Naive thymus-derived CD4-positive, alpha-beta T cell (primary cell): ENCODE results near the gene AGL. TPM values are rescaled to one million over a fixed set of nuclear protein-coding genes. Genes with fewer than 3 reads are reported as not detected.

Experiments
- ATAC-seq: fragments of 150-1000 bp; cut with Tn5 transposase; 2 replicates; pipeline ENCODE4 v1.10.0; 2021; ENCODE audit warnings: mild to moderate bottlenecking, moderate library complexity
- CTCF ChIA-PET: fragments of 350-600 bp; sonication (Branson Sonifier 250); formaldehyde crosslinking; loops from one replicate; lab custom pipeline; 2021; ENCODE audit warnings: antibody characterized with exemption; lab: Charles Lee
- POLR2A ChIA-PET: fragments of 350-600 bp; sonication (Branson Sonifier 250); formaldehyde crosslinking; loops from one replicate; lab custom pipeline; 2021; ENCODE audit warnings: antibody characterized with exemption, inconsistent platforms; lab: Charles Lee
- DNase-seq, 9 donors: peaks; one replicate each; pipeline versions ENCODE4 v3.0.0 to v3.0.0-alpha.2; 2020 to 2022; ENCODE audit warnings: mixed read lengths in 1 of 9
- H3K27ac ChIP-seq: one replicate; pipeline ENCODE4 v1.7.0; 2013; ENCODE audit warnings: mild to moderate bottlenecking, low read depth, low read length, moderate library complexity
- H3K27me3 ChIP-seq, 2 donors: one replicate each; pipeline ENCODE4 v1.7.0; 2013; ENCODE audit warnings: low read length in 2 of 2, mild to moderate bottlenecking in 2 of 2, moderate library complexity in 2 of 2; ENCODE audit not compliant: control insufficient read depth in 2 of 2, insufficient read depth in 2 of 2
- H3K36me3 ChIP-seq, 3 experiments: 1 replicate in 2 of 3; 2 replicates in 1 of 3; pipeline ENCODE4 v1.7.0; 2013; ENCODE audit warnings: low read length in 3 of 3, mild to moderate bottlenecking in 3 of 3, moderate library complexity in 1 of 3; ENCODE audit not compliant: insufficient read depth in 3 of 3, control insufficient read depth in 2 of 3
- H3K4me1 ChIP-seq, 2 donors: one replicate each; pipeline ENCODE4 v1.7.0; 2013; ENCODE audit warnings: low read length in 2 of 2, mild to moderate bottlenecking in 2 of 2, moderate library complexity in 1 of 2; ENCODE audit not compliant: control insufficient read depth in 2 of 2, insufficient read depth in 2 of 2
- H3K4me3 ChIP-seq: 2 replicates; pipeline ENCODE4 v1.7.0; 2013; ENCODE audit warnings: mild to moderate bottlenecking, low read length
- H3K9me3 ChIP-seq, 3 experiments: 1 replicate in 2 of 3; 2 replicates in 1 of 3; pipeline ENCODE4 v1.7.0; 2013; ENCODE audit warnings: low read length in 3 of 3; ENCODE audit not compliant: control insufficient read depth in 2 of 3
- H3K27ac Mint-ChIP-seq, 9 donors: one replicate each; pipeline ENCODE4 v1.8.0; 2020 to 2022; ENCODE audit warnings: mixed read lengths in 9 of 9, mild to moderate bottlenecking in 8 of 9, moderate library complexity in 5 of 9, inconsistent platforms in 2 of 9
- H3K27me3 Mint-ChIP-seq, 5 donors: one replicate each; pipeline ENCODE4 v1.8.0; 2021 to 2022; ENCODE audit warnings: mixed read lengths in 5 of 5, mild to moderate bottlenecking in 1 of 5
- H3K36me3 Mint-ChIP-seq, 5 donors: one replicate each; pipeline ENCODE4 v1.8.0; 2020 to 2022; ENCODE audit warnings: mixed read lengths in 5 of 5, mild to moderate bottlenecking in 3 of 5, inconsistent platforms in 1 of 5
- H3K4me1 Mint-ChIP-seq, 7 donors: one replicate each; pipeline ENCODE4 v1.8.0; 2020 to 2022; ENCODE audit warnings: mixed read lengths in 7 of 7, mild to moderate bottlenecking in 3 of 7, inconsistent platforms in 1 of 7
- H3K4me3 Mint-ChIP-seq, 10 donors: one replicate each; pipeline ENCODE4 v1.8.0; 2020 to 2022; ENCODE audit warnings: mild to moderate bottlenecking in 10 of 10, mixed read lengths in 10 of 10, moderate library complexity in 6 of 10, inconsistent platforms in 2 of 10
- H3K9me3 Mint-ChIP-seq, 11 donors: one replicate each; pipeline ENCODE4 v1.8.0; 2020 to 2022; ENCODE audit warnings: mixed read lengths in 11 of 11, mild to moderate bottlenecking in 4 of 11, inconsistent platforms in 1 of 11, moderate library complexity in 1 of 11
- intact Hi-C, 2 donors: fragments of 100-400 bp; cut with micrococcal nuclease; formaldehyde crosslinking; loops; one replicate each; pipeline ENCODE4 v1.15.1; 2023
- polyA plus RNA-seq, 2 donors: library from polyadenylated mRNA; unstranded; fragments of 300-500 nt; fragmentation: Illumina TruSeq; gene quantifications; one replicate each; pipeline ENCODE4 v1.2.3, GENCODE V29; 2021
- total RNA-seq, 6 experiments: library from RNA in 5 of 6; stranded (reverse) in 5 of 6; gene quantifications; 1 replicate in 5 of 6; 2 replicates in 1 of 6; pipeline ENCODE4 v1.2.3 and lab custom pipeline; 2021 to 2026

Gene AGL
- total and polyA plus RNA-seq, 7 experiments from 2014 or later, result 10.8 to 20.1 (median 12.5) TPM

DNA sequence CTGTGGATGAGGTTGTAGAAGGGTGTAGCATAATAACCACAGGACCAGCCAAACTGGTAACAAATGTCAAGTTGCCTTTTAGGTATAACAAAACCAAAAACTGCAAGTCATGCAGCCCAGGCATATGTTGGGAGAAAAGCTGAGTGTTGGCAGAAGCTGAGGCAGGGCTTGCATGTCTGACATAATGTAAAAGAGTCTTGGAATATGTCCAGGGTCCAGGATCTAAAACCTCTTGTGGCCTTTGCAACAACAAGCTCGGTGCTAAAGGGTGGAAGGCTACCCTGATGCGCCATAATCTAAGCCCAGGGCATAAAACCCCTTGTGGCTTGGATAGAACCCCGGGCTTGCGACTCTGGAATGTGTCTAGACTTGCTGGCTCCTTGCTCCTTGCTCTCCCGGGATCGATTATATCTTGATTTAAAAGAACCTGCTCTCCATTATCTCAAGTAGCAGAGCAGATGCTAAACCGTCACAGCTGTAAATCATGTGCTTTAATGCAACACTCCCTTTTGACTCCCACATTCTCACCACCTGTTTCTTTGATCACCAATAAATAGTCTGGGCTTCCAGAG is 93.1 kb downstream of the AGL start:
- Histone ChIP-seq H3K27me3 (no peaks in the 10 kb centered on the region), H3K4me1 (no peaks in the 10 kb centered on the region), H3K36me3 (no peaks in the 10 kb centered on the region), H3K9me3 (no peaks in the 10 kb centered on the region), H3K27ac (no peak overlapping the region), H3K4me3 (no peak overlapping the region)
- H3K9me3 Mint-ChIP-seq, result no peaks in the 10 kb centered on the region
- ChIA-PET CTCF (interaction anchor here (0.7 kb wide), 1 partner anchor 41 kb away, joined by 3 read pairs; no protein-coding TSS in a partner anchor), POLR2A (no interaction called here)
- DNase-seq (no peak), ATAC-seq (no peak)
- intact Hi-C loops, result no loop called here
- H3K4me3 Mint-ChIP-seq, result no peak overlapping the region
- H3K4me1 Mint-ChIP-seq, result no peaks in the 10 kb centered on the region
- no peak overlapping the region for H3K27ac Mint-ChIP-seq
- no peaks in the 10 kb centered on the region for H3K36me3 Mint-ChIP-seq
- peaks cover 0 to 10% (median 0%) of the 10 kb centered on the region in 5 donors for H3K27me3 Mint-ChIP-seq

DNA sequence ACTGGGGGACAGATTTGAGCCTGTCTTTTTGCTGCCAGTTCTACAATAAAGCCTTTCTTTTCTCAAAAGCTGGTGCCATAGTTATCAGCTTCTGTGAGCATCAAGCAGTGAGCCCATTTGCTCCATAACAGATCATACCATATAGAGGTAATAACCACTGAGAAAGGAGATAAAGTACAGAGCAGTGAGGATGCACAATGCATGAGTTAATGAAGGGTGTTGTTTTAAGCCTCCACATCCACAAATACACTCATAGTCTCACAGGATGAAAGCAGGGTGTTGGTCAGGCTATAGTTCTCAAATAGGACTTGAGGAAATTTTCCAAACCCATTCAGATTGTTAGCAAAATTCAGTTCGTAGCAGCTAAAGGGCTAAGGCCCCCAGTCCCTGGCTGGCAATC is 94.0 kb downstream of the AGL start:
- H3K27me3 Mint-ChIP-seq, result peaks cover 0 to 9% (median 0%) of the 10 kb centered on the region in 5 donors
- H3K4me1 Mint-ChIP-seq, result no peaks in the 10 kb centered on the region
- DNase-seq (no peak), ATAC-seq (no peak)
- Histone ChIP-seq H3K9me3 (no peaks in the 10 kb centered on the region), H3K4me1 (no peaks in the 10 kb centered on the region), H3K4me3 (no peak overlapping the region), H3K27me3 (no peaks in the 10 kb centered on the region), H3K27ac (no peak overlapping the region), H3K36me3 (no peaks in the 10 kb centered on the region)
- intact Hi-C loops, result no loop called here
- POLR2A ChIA-PET, result no interaction called here
- CTCF ChIA-PET, result interaction anchor here (0.6 kb wide), 1 partner anchor 188 kb away, joined by 3 read pairs; no protein-coding TSS in a partner anchor
- no peaks in the 10 kb centered on the region for H3K9me3 Mint-ChIP-seq
- H3K36me3 Mint-ChIP-seq, result no peaks in the 10 kb centered on the region
- no peak overlapping the region for H3K27ac Mint-ChIP-seq
- H3K4me3 Mint-ChIP-seq, result no peak overlapping the region

DNA sequence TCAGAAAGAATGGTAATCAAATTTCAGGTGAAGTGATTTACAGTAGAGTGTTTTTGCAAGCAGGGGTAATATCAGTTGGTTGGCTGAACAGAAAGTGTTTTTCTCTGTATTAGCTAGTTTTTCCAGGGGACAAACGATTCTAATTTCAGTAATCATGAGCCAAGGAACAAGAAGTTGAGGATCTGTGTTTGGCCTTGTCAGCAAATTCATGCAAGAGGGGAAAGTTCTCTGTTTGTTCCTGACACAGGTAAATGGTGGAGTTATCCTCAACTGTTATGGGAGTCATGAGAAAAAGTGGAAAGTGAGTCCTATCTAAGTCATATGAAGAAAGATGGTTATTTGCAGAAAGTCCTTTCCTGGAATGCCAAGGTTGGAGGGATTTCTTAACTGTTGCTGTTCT is 95.0 kb downstream of the AGL start:
- Mint-ChIP-seq H3K4me3 (no peak overlapping the region), H3K27ac (peak overlapping the region in 1 of 9 donors; percentile 2), H3K36me3 (no peaks in the 10 kb centered on the region), H3K27me3 (peaks cover 0 to 9% (median 0%) of the 10 kb centered on the region in 5 donors), H3K4me1 (no peaks in the 10 kb centered on the region), H3K9me3 (no peaks in the 10 kb centered on the region)
- ChIA-PET POLR2A (no interaction called here), CTCF (no interaction called here)
- ATAC-seq, result no peak
- Histone ChIP-seq H3K36me3 (no peaks in the 10 kb centered on the region), H3K4me3 (no peak overlapping the region), H3K27ac (no peak overlapping the region), H3K27me3 (no peaks in the 10 kb centered on the region), H3K9me3 (no peaks in the 10 kb centered on the region), H3K4me1 (no peaks in the 10 kb centered on the region)
- intact Hi-C loops, result no loop called here
- DNase-seq, result no peak

DNA sequence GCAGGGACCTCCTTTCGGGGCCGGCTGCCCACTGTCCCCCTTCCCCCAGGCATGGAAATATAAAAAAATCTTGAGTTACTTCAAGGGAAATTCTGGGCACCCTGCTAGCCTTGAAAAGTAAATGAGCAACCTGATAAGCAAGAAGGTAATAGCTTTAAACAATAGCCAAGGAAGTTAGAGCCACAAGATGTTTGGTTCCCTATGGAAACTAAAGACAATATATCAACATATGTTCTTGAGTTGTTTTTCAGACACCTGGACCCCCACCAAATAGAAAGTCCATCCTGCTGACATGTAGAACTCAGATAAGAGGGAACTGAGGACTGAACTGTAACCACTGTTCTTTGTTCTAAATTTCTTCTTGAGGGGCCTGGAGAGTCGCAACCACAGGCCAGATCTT is 100.3 kb downstream of the AGL start:
- Mint-ChIP-seq H3K4me3 (no peak overlapping the region), H3K36me3 (no peaks in the 10 kb centered on the region), H3K27me3 (peaks cover 0 to 7% (median 0%) of the 10 kb centered on the region in 5 donors), H3K27ac (no peak overlapping the region), H3K4me1 (no peaks in the 10 kb centered on the region), H3K9me3 (no peaks in the 10 kb centered on the region)
- Histone ChIP-seq H3K27ac (no peak overlapping the region), H3K4me3 (no peak overlapping the region), H3K27me3 (no peaks in the 10 kb centered on the region), H3K36me3 (no peaks in the 10 kb centered on the region), H3K9me3 (no peaks in the 10 kb centered on the region), H3K4me1 (no peaks in the 10 kb centered on the region)
- ChIA-PET CTCF (no interaction called here), POLR2A (no interaction called here)
- DNase-seq (no peak), ATAC-seq (no peak)
- intact Hi-C loops, result no loop called here

DNA sequence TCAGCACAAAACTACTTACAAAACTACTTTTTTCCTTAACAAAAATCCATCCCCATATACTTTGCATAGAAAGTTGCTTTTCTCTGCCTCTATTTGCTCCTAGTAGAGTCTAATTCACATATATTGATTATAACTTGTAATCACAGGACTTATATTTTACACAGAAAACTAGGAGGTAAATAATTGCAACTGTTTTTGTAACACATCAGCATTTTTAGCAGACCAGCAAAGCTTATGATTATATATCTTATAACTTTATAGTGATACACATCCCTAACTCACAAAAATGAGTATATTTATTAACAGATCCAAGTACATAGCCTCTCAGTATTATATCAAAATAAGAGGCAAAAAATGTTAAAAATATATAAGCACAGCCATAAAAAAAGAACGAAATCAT is 102.4 kb downstream of the AGL start:
- Mint-ChIP-seq H3K9me3 (no peaks in the 10 kb centered on the region), H3K36me3 (no peaks in the 10 kb centered on the region), H3K4me1 (no peaks in the 10 kb centered on the region), H3K4me3 (no peak overlapping the region), H3K27me3 (peaks cover 0 to 4% (median 0%) of the 10 kb centered on the region in 5 donors), H3K27ac (no peak overlapping the region)
- intact Hi-C loops, result no loop called here
- Histone ChIP-seq H3K36me3 (no peaks in the 10 kb centered on the region), H3K9me3 (no peaks in the 10 kb centered on the region), H3K27me3 (no peaks in the 10 kb centered on the region), H3K27ac (no peak overlapping the region), H3K4me1 (no peaks in the 10 kb centered on the region), H3K4me3 (no peak overlapping the region)
- CTCF ChIA-PET, result no interaction called here
- ATAC-seq, result no peak
- POLR2A ChIA-PET, result no interaction called here
- no peak for DNase-seq

DNA sequence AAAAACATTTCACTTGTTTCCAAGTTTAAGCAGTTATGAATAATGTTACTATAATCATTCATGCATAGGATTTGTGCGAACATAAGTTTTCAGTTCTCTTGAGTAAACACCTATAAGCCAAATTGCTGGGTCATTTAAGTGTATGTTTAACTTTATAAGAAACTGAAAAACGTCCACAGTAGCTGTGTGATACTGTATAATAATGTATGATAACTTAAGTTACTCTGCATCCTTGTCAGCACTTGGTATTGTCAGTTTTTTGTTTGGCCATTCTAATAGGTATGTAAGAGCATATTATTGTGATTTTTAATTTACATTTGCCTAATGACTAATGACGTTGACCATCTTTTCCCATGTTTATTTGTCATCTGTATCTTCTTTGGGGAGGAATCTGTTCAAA is 105.2 kb downstream of the AGL start:
- intact Hi-C loops, result no loop called here
- peaks cover 0 to 5% (median 0%) of the 10 kb centered on the region in 11 donors for H3K9me3 Mint-ChIP-seq
- Histone ChIP-seq H3K27ac (no peak overlapping the region), H3K9me3 (no peaks in the 10 kb centered on the region), H3K4me3 (no peak overlapping the region), H3K36me3 (no peaks in the 10 kb centered on the region), H3K27me3 (no peaks in the 10 kb centered on the region), H3K4me1 (no peaks in the 10 kb centered on the region)
- no peak overlapping the region for H3K27ac Mint-ChIP-seq
- H3K4me1 Mint-ChIP-seq, result no peaks in the 10 kb centered on the region
- no peak for DNase-seq
- ChIA-PET CTCF (no interaction called here), POLR2A (no interaction called here)
- H3K36me3 Mint-ChIP-seq, result no peaks in the 10 kb centered on the region
- peaks cover 0 to 2% (median 0%) of the 10 kb centered on the region in 5 donors for H3K27me3 Mint-ChIP-seq
- no peak overlapping the region for H3K4me3 Mint-ChIP-seq
- no peak for ATAC-seq

DNA sequence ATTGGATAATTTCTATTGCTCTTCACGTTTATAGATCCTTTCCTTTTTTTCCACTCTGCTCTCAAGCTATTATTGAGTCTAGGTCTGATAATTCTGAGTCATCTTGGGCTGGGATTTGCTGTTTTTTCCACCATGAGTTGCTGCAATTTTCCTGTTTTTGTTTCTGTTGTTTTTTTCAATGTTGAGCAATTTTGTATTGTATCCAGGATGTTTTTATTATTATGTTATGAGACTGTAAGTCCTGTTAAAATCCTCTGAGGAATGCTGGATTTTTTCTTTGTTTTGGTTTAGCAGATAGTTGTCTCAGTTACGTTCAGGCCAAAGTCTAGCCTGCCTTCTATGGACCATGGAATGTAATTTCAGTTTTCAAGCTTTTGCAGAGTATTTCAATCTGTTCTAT is 106.6 kb downstream of the AGL start:
- ATAC-seq (no peak), DNase-seq (no peak)
- Histone ChIP-seq H3K4me3 (no peak overlapping the region), H3K4me1 (no peaks in the 10 kb centered on the region), H3K27ac (no peak overlapping the region), H3K36me3 (no peaks in the 10 kb centered on the region), H3K27me3 (no peaks in the 10 kb centered on the region), H3K9me3 (no peaks in the 10 kb centered on the region)
- Mint-ChIP-seq H3K9me3 (peaks cover 0 to 5% (median 0%) of the 10 kb centered on the region in 11 donors), H3K36me3 (no peaks in the 10 kb centered on the region), H3K27me3 (peaks cover 0 to 2% (median 0%) of the 10 kb centered on the region in 5 donors), H3K4me3 (no peak overlapping the region), H3K27ac (no peak overlapping the region), H3K4me1 (no peaks in the 10 kb centered on the region)
- POLR2A ChIA-PET, result no interaction called here
- intact Hi-C loops, result no loop called here
- CTCF ChIA-PET, result no interaction called here
